ENCODE measurements around the gene VAMP2. TPM values are rescaled to one million over a fixed set of nuclear protein-coding genes. Genes with fewer than 3 reads are reported as not detected.

The VAMP2 gene
- total RNA-seq, 1 donor from 2014 or later, result 97.7 TPM

GRCh38 chr17:8161289-8162232 is 1.2 kb downstream of the VAMP2 start:
- ATAC-seq (ENCODE audit: low read depth) (no peak), DNase-seq (no peak)
- Mint-ChIP-seq H3K36me3 (ENCODE audit: low read depth) (peaks cover 33% of the 10 kb centered on the region), H3K4me1 (peaks cover 56% of the 10 kb centered on the region), H3K27ac (peak overlapping the region; percentile 80), H3K27me3 (no peaks in the 10 kb centered on the region), H3K9me3 (no peaks in the 10 kb centered on the region), H3K4me3 (peak overlapping the region; percentile 83)
- ChIA-PET CTCF (interaction anchor here (1.0 to 2.0 kb wide), 6 partner anchors 12 to 88 kb away, joined by 3 to 5 read pairs (median 3); no protein-coding TSS in a partner anchor), POLR2A (interaction anchor here (1.0 to 15.9 kb wide), 9 partner anchors 10 to 134 kb away, joined by 3 to 385 read pairs (median 6); partner anchors contain the start of genes BORCS6, CTC1 and SLC25A35)
- intact Hi-C loops (cut with micrococcal nuclease), result no loop called here
- TF ChIP-seq, protein P1, sequence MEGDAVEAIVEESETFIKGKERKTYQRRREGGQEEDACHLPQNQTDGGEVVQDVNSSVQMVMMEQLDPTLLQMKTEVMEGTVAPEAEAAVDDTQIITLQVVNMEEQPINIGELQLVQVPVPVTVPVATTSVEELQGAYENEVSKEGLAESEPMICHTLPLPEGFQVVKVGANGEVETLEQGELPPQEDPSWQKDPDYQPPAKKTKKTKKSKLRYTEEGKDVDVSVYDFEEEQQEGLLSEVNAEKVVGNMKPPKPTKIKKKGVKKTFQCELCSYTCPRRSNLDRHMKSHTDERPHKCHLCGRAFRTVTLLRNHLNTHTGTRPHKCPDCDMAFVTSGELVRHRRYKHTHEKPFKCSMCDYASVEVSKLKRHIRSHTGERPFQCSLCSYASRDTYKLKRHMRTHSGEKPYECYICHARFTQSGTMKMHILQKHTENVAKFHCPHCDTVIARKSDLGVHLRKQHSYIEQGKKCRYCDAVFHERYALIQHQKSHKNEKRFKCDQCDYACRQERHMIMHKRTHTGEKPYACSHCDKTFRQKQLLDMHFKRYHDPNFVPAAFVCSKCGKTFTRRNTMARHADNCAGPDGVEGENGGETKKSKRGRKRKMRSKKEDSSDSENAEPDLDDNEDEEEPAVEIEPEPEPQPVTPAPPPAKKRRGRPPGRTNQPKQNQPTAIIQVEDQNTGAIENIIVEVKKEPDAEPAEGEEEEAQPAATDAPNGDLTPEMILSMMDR (IDR thresholded peaks at IDR 0.05), result no peak

GRCh38 chr17:8160741-8161221 is 2.0 kb downstream of the VAMP2 start:
- H3K27me3 Mint-ChIP-seq, result no peaks in the 10 kb centered on the region
- H3K9me3 Mint-ChIP-seq, result no peaks in the 10 kb centered on the region
- ChIA-PET POLR2A (interaction anchor here (0.8 to 15.9 kb wide), 7 partner anchors 10 to 134 kb away, joined by 3 to 385 read pairs (median 6); partner anchors contain the start of genes BORCS6, CTC1 and SLC25A35), CTCF (interaction anchor here (0.7 to 2.0 kb wide), 5 partner anchors 13 to 87 kb away, joined by 3 to 5 read pairs (median 3); no protein-coding TSS in a partner anchor)
- intact Hi-C loops (cut with micrococcal nuclease), result no loop called here
- H3K4me1 Mint-ChIP-seq, result peaks cover 56% of the 10 kb centered on the region
- ATAC-seq (ENCODE audit: low read depth), result no peak
- H3K36me3 Mint-ChIP-seq (ENCODE audit: low read depth), result peaks cover 33% of the 10 kb centered on the region
- peak overlapping the region; percentile 80 for H3K27ac Mint-ChIP-seq
- TF ChIP-seq, protein P1 (IDR thresholded peaks at IDR 0.05), result no peak
- H3K4me3 Mint-ChIP-seq, result peak overlapping the region; percentile 83
- no peak for DNase-seq

- intact Hi-C loops (cut with micrococcal nuclease), result no loop called here
- DNase-seq, result no peak
- ChIA-PET POLR2A (interaction anchor here (0.8 to 15.9 kb wide), 3 partner anchors 13 to 135 kb away, joined by 3 to 385 read pairs (median 139); partner anchors contain the start of gene SLC25A35), CTCF (interaction anchor here (0.7 to 1.0 kb wide), 2 partner anchors 21 to 50 kb away, joined by 3 to 4 read pairs; no protein-coding TSS in a partner anchor)
- H3K27me3 Mint-ChIP-seq, result no peaks in the 10 kb centered on the region
- H3K4me1 Mint-ChIP-seq, result peaks cover 56% of the 10 kb centered on the region
- TF ChIP-seq, protein P1 (IDR thresholded peaks at IDR 0.05), result no peak
- H3K27ac Mint-ChIP-seq, result peak overlapping the region; percentile 80
- H3K9me3 Mint-ChIP-seq, result no peaks in the 10 kb centered on the region
- ATAC-seq (ENCODE audit: low read depth), result no peak
- H3K4me3 Mint-ChIP-seq, result no peak overlapping the region
- peaks cover 33% of the 10 kb centered on the region for H3K36me3 Mint-ChIP-seq (ENCODE audit: low read depth)
Observed at GRCh38 chr17:8160224-8160577, 2.5 kb downstream of the VAMP2 start.

DNA sequence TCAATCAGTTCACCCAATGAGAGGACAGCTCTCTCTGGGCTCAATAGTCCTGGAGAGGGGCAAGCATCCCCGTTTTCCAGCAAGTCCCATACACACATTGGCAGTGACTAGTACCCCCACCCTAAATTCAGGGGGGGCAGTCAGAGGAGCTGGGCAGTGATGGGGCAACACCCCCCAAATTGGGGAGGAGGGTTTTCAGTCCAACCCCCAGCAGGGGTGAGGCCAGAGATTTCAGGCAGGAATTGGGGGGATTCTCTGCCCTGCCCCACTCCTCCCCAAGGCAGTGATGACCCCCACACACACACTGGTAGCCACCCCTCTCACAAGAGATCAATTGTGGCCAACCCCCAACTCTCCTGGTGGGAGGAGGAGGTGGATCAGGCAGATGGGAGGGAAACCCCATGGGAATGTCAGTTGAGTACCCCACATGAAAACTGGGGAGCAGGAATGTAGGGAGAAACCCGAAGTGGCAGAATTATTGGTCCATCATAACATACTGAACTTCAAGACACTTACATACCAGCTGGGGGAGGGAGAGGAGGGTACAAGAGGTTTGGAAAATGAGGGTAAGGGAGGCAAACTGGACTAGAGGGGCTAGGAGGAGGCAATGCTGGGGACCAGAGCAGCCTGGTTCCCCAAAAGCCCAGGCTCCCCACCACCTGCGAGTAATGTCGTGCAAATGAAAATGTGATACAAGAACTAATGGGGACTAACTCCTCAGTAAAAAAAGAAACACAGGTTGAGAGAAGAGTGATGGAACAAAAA is 3.1 kb downstream of the VAMP2 start:
- intact Hi-C loops (cut with micrococcal nuclease), result loop anchor here (2.0 to 10.0 kb wide), 3 partner anchors 87 to 475 kb away; partner anchors contain the start of genes CYB5D1, NAA38, TMEM88 and TP53
- Mint-ChIP-seq H3K4me3 (peak overlapping the region; percentile 59), H3K27ac (peak overlapping the region; percentile 71), H3K36me3 (ENCODE audit: low read depth) (peaks cover 33% of the 10 kb centered on the region), H3K9me3 (no peaks in the 10 kb centered on the region), H3K27me3 (no peaks in the 10 kb centered on the region), H3K4me1 (peaks cover 51% of the 10 kb centered on the region)
- TF ChIP-seq, protein P1 (IDR thresholded peaks at IDR 0.05), result no peak
- DNase-seq, result no peak
- CTCF ChIA-PET, result interaction anchor here (0.6 to 2.1 kb wide), 6 partner anchors 14 to 99 kb away, joined by 3 to 15 read pairs (median 4); no protein-coding TSS in a partner anchor
- ATAC-seq (ENCODE audit: low read depth), result no peak
- POLR2A ChIA-PET, result interaction anchor here (0.8 to 15.9 kb wide), 10 partner anchors 13 to 135 kb away, joined by 3 to 385 read pairs (median 8); partner anchors contain the start of genes BORCS6, CTC1, HES7 and PFAS

All from activated B cell treated with CpG ODN at 0.5 μM for 24 hours (primary cell).